ENCODE data around the gene TP53BP1. TPM values are rescaled to one million over a fixed set of nuclear protein-coding genes. Genes with fewer than 3 reads are reported as not detected.
A peak's percentile ranks its signal among the peaks of the same experiment; 100 is the strongest.

TP53BP1 gene
- total RNA-seq, 1 donor: 71.9 TPM

GRCh38 chr15:43525131-43525530 lies 32.2 kb upstream of the TP53BP1 start:
- no peak for DNase-seq (ENCODE audit: low read depth)
- TF ChIP-seq CTCF (IDR thresholded peaks at IDR 0.05; ENCODE audit: insufficient read depth, low read length): no peak
- H3K4me3 ChIP-seq (ENCODE audit: low read depth, low read length): no peak overlapping the region

- no peak overlapping the region for H3K4me3 ChIP-seq (ENCODE audit: low read depth, low read length)
- no peak for DNase-seq (ENCODE audit: low read depth)
- TF ChIP-seq CTCF (IDR thresholded peaks at IDR 0.05; ENCODE audit: insufficient read depth, low read length): no peak
Observed at GRCh38 chr15:43524254-43524845, 31.4 kb upstream of the TP53BP1 start.

GRCh38 chr15:43523646-43524045 lies 30.7 kb upstream of the TP53BP1 start:
- no peak for DNase-seq (ENCODE audit: low read depth)
- TF ChIP-seq CTCF (IDR thresholded peaks at IDR 0.05; ENCODE audit: insufficient read depth, low read length): no peak
- no peak overlapping the region for H3K4me3 ChIP-seq (ENCODE audit: low read depth, low read length)

GRCh38 chr15:43522247-43522646 lies 29.3 kb upstream of the TP53BP1 start:
- DNase-seq (ENCODE audit: low read depth): no peak
- no peak for TF ChIP-seq CTCF (IDR thresholded peaks at IDR 0.05; ENCODE audit: insufficient read depth, low read length)
- no peak overlapping the region for H3K4me3 ChIP-seq (ENCODE audit: low read depth, low read length)

GRCh38 chr15:43521419-43521818 lies 28.5 kb upstream of the TP53BP1 start:
- no peak overlapping the region for H3K4me3 ChIP-seq (ENCODE audit: low read depth, low read length)
- DNase-seq (ENCODE audit: low read depth): no peak
- TF ChIP-seq CTCF (IDR thresholded peaks at IDR 0.05; ENCODE audit: insufficient read depth, low read length): no peak

GRCh38 chr15:43520138-43520537 lies 27.2 kb upstream of the TP53BP1 start:
- DNase-seq (ENCODE audit: low read depth): no peak
- TF ChIP-seq CTCF (IDR thresholded peaks at IDR 0.05; ENCODE audit: insufficient read depth, low read length): no peak
- peak overlapping the region; percentile 13 for H3K4me3 ChIP-seq (ENCODE audit: low read depth, low read length)

GRCh38 chr15:43519196-43519595 lies 26.2 kb upstream of the TP53BP1 start:
- TF ChIP-seq CTCF (IDR thresholded peaks at IDR 0.05; ENCODE audit: insufficient read depth, low read length): no peak
- peak overlapping the region; percentile 73 for H3K4me3 ChIP-seq (ENCODE audit: low read depth, low read length)
- no peak for DNase-seq (ENCODE audit: low read depth)
